Measurements from ENCODE around the gene FBLN1.
"Not testable (repeated sequence)": the region's sequence is repeated elsewhere in the genome, so short reads cannot be mapped to it uniquely, and the experiment has no call there.

Gene FBLN1

GRCh38 chr22:45477366-45478107 lies 25.1 kb upstream of the FBLN1 start:
- no peak for DNase-seq

- no peak for DNase-seq
Measured at GRCh38 chr22:45478108-45478771, 24.4 kb upstream of the FBLN1 start.

DNA sequence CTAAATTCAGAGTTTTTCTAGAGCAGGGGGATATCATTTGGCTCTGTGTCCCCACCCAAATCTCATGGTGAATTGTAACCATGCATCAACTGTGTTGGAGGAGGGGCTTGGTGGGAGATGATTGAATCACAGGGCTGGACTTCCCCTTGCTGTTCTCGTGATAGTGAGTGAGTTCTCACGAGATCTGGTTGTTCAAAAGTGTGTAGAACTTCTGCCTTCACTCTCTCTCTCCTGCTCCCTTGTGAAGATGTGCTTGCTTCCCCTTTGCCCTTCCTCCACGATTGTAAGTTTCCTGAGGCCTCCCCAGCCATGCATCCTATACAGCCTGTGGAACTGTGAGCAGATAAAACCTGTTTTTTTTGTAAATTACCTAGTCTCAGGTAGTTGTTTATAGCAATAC lies 22.0 kb upstream of the FBLN1 start:
- DNase-seq: no peak

DNA sequence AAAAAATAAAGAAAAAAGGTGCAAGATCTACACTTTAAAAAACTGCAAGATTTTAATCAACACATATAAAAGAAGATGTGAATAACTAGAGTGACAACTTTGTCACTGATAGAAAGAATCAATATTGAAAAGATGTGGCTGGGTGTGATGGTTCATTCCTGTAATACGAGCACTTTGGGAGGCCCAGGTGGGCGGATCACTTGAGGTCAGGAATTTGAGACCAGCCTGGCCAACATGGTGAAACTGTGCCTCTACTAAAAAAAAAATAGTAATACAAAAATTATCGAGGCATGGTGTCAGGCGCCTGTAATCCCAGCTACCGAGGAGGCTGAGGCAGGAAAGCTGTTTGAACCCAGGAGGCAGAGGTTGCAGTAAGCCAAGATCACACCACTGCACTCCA lies 21.0 kb upstream of the FBLN1 start:
- no peak for DNase-seq

- no peak for DNase-seq
Measured at GRCh38 chr22:45482169-45482568, 20.5 kb upstream of the FBLN1 start.

- no peak for DNase-seq
Measured at GRCh38 chr22:45483319-45483718, 19.4 kb upstream of the FBLN1 start.

DNA sequence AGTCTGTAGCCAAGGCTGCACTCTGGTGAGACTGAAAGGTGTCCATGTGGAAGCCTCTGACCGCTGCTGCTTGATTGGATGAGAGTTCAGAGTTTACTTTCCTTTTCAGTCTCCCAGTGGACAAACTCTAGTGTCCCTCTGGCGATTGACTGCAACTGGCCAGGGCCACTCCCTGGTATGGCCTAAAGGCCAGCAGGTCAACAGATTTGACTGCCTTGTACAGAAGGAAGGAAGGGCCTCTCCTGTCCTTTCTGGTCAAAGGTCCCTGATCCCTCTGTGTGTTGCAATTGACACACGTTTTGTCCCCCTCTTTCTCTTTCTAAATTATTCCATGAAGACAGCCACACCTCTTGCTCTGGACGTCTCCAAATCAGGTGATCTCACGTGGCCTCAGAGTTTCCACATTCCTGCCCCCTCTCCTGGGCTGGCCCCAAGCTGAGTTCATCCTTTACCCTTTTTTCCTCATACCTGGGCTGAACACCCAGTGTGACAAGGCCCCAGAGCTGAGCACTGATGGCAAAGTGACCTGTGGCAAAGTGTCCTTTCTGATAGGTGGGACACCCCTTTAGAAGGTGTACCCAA lies 18.7 kb upstream of the FBLN1 start:
- no peak for DNase-seq

DNA sequence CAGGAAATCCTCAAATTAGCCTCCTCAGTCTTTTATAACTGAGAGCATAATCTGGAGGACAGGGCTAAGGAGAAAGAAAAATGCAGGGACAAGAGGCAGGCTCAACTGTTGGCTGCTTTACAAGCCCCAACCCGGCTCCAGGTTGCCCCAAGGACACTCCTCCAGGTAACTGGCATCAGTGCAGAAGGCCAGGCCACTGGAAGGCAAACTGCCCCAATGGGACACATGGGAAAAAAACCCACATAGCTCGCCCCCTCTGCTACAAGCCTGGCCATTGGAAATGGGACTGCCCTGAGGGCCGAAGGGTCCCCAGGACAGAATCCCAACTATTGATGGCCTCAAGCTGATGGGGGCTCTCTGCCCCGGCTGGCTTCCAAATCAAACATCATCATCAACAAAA lies 17.9 kb upstream of the FBLN1 start:
- no peak for DNase-seq

GRCh38 chr22:45485261-45485660 lies 17.4 kb upstream of the FBLN1 start:
- DNase-seq: no peak

DNA sequence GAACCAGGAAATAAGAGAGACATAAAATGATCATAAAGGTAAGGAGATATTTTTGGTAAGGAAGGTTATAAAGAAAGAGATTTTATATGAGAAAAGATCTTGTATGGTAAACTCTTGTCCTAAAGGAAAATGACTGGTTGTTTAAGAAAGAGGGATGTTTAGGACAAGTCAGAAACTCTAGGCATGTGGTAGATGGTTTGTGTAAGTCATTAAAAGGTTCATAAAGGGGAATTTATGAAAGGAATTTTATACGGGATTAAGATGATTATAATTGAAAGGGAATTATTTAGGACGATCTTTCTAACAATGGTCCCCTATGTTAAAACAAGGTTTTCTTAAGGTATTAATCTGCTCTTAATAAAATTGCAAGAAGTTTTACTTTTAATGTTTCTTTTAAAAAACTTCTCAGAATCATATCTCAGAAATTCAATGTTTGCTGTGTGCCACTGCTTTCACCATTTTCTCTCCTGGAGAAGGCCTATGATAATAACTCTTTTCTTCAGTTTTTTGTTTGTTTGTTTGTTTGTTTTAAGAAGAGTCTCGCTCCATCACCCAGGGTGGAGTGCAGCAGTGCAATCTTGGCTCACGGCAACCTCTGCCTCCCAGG lies 13.8 kb upstream of the FBLN1 start:
- no peak for DNase-seq

GRCh38 chr22:45490836-45491235 lies 11.8 kb upstream of the FBLN1 start:
- DNase-seq: no peak

DNA sequence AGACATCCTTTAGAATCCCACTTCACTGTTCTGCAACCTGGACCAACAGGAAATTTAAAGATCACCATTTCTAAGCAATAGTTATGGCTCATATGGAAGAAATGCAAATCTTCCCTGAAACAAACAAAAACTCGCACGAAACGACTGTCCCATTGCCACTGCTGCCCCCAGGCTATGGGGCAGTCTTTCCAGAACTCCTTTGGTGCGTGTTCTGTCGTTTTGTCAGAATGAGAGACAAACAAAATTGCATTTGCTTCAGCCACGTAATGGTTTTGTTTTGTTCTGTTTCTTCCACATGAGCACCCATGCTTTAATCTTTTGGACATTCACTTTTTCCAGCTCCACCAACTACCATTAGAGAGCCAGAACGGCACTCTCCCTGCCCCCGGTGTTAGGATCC lies 10.8 kb upstream of the FBLN1 start:
- DNase-seq: no peak

- no peak for DNase-seq
Measured at GRCh38 chr22:45493286-45493771, 9.4 kb upstream of the FBLN1 start.

DNA sequence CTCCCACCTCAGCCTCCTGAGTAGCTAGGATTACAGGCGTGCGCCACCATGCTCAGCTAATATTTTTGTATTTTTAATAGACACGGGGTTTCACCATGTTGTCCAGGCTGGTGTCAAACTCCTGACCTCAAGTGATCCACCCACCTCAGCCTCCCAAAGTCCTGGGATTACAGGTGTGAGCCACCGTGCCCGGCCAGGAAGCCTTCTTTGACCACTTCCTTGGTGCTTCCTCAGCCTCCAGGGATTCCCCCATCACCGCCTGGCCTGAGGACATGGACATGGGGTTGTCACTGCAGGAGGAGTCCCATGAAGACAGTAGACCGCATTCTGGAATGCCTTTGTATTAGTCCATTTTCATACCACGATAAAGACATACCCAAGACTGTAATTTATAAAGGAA lies 8.4 kb upstream of the FBLN1 start:
- DNase-seq: not testable (repeated sequence)

- not testable (repeated sequence) for DNase-seq
Measured at GRCh38 chr22:45495616-45496015, 7.1 kb upstream of the FBLN1 start.

GRCh38 chr22:45496451-45496941 lies 6.2 kb upstream of the FBLN1 start:
- DNase-seq: no peak

GRCh38 chr22:45497351-45498145 lies 5.1 kb upstream of the FBLN1 start:
- DNase-seq: no peak

GRCh38 chr22:45499746-45500145 lies 2.9 kb upstream of the FBLN1 start:
- no peak for DNase-seq

- DNase-seq: no peak
Measured at GRCh38 chr22:45503050-45503815, 550 bp downstream of the FBLN1 start.

- DNase-seq: no peak
Measured at GRCh38 chr22:45503816-45504372, 1.2 kb downstream of the FBLN1 start.

Data from GF-D8 (cell line).